Thoracic aorta (tissue), 2 donors: ENCODE data around the gene S100A8. TPM values are rescaled to one million over a fixed set of nuclear protein-coding genes. Genes with fewer than 3 reads are reported as not detected.

Experiments used
- ATAC-seq: fragments of 150-250 bp; one replicate; pipeline ENCODE4 v1.8.0; 2017; ENCODE audit warnings: low read depth; ENCODE audit not compliant: insufficient number of reproducible peaks, low FRiP score
- DNase-seq: peaks from one replicate; pipeline ENCODE4 v3.0.0-alpha.2; 2020; ENCODE audit warnings: low spot score
- H3K27ac ChIP-seq, 2 donors: fragments of 200-600 bp; sonication (generic); 1 replicate in 1 of 2; 2 replicates in 1 of 2; pipeline ENCODE4 v1.5.1; 2016; ENCODE audit warnings: mild to moderate bottlenecking in 2 of 2, moderate library complexity in 2 of 2
- H3K27me3 ChIP-seq: fragments of 200-600 bp; sonication (generic); replicated peaks from 2 replicates; pipeline ENCODE4 v1.6.0; 2016; ENCODE audit warnings: mild to moderate bottlenecking; ENCODE audit not compliant: insufficient read depth
- H3K36me3 ChIP-seq: fragments of 200-600 bp; sonication (generic); one replicate; pipeline ENCODE4 v1.5.1; 2016
- H3K4me1 ChIP-seq, 2 donors: fragments of 200-600 bp; sonication (generic); 1 replicate in 1 of 2; 2 replicates in 1 of 2; pipeline versions ENCODE4 v1.5.1 to v1.6.0; 2016; ENCODE audit warnings: low read depth in 2 of 2, mild to moderate bottlenecking in 1 of 2; ENCODE audit not compliant: control insufficient read depth in 1 of 2
- H3K4me3 ChIP-seq: fragments of 200-600 bp; sonication (generic); 2 replicates; pipeline ENCODE4 v1.5.1; 2016; ENCODE audit warnings: mild to moderate bottlenecking
- H3K9me3 ChIP-seq: fragments of 200-600 bp; sonication (generic); 2 replicates; pipeline ENCODE4 v1.5.1; 2016
- CTCF ChIP-seq: fragments of 200-600 bp; sonication (generic); IDR thresholded peaks from one replicate; pipeline ENCODE4 v1.5.1; 2019; ENCODE audit warnings: antibody characterized with exemption
- total RNA-seq, 2 donors: library from RNA; depleted of rRNA; stranded (reverse); fragments of >200 nt; gene quantifications; one replicate each; pipeline versions ENCODE4 v1.1.0 to v1.2.3, GENCODE V29; 2016

The S100A8 gene
- total RNA-seq, 2 donors from 2014 or later: 31.5 to 95.4 TPM

- DNase-seq (no peak), ATAC-seq (no peak)
- H3K9me3 ChIP-seq: no peaks in the 10 kb centered on the region
- H3K36me3 ChIP-seq: no peaks in the 10 kb centered on the region
- no peak overlapping the region for H3K4me3 ChIP-seq
- no peak for TF ChIP-seq CTCF
- no peak overlapping the region for H3K27ac ChIP-seq
- no peaks in the 10 kb centered on the region for H3K4me1 ChIP-seq
- H3K27me3 ChIP-seq: no peaks in the 10 kb centered on the region
These were observed 49.4 kb downstream of the S100A8 start for GRCh38 chr1:153341431-153341934.

- TF ChIP-seq CTCF: no peak
- no peak overlapping the region for H3K4me3 ChIP-seq
- H3K27me3 ChIP-seq: no peaks in the 10 kb centered on the region
- no peaks in the 10 kb centered on the region for H3K9me3 ChIP-seq
- H3K4me1 ChIP-seq: no peaks in the 10 kb centered on the region
- H3K27ac ChIP-seq: no peak overlapping the region
- no peaks in the 10 kb centered on the region for H3K36me3 ChIP-seq
- DNase-seq: no peak
- ATAC-seq: no peak
These were observed 50.5 kb downstream of the S100A8 start for GRCh38 chr1:153340356-153340755.

Other genes starting within 250 kb of the S100A8 start
- not detected for gene SPRR2G, start 240.2 kb downstream of the S100A8 start, total RNA-seq
- gene LELP1, start 187.6 kb downstream of the S100A8 start, total RNA-seq: not detected
- not detected for gene PRR9, start 173.5 kb downstream of the S100A8 start, total RNA-seq
- gene LORICRIN, start 131.4 kb downstream of the S100A8 start, total RNA-seq: not detected
- not detected for gene PGLYRP3, start 78.1 kb downstream of the S100A8 start, total RNA-seq
- gene PGLYRP4, start 42.2 kb downstream of the S100A8 start, total RNA-seq: not detected
- gene S100A9, start 33.2 kb downstream of the S100A8 start, total RNA-seq: 100 to 1,000 TPM; 138 to 478 TPM
- gene S100A12, start 15.5 kb downstream of the S100A8 start, total RNA-seq: 10 to 100 TPM in 1 of 2 donors, not detected in 1; 22.5 TPM
- not detected for gene S100A7A, start 25.4 kb upstream of the S100A8 start, total RNA-seq
- gene S100A7, start 69.6 kb upstream of the S100A8 start, total RNA-seq: not detected
- 100 to 1,000 TPM; 367 to 608 TPM for gene S100A6, start 144.9 kb upstream of the S100A8 start, total RNA-seq
- gene S100A5, start 149.9 kb upstream of the S100A8 start, total RNA-seq: not detected
- gene S100A4, start 154.7 kb upstream of the S100A8 start, total RNA-seq: 1,000 to 10,000 TPM in 1 of 2 donors, 100 to 1,000 TPM in 1; 514 to 1,429 TPM
- 10 to 100 TPM in 1 of 2 donors, 1 to 10 TPM in 1; 3.1 to 25.0 TPM for gene S100A3, start 158.2 kb upstream of the S100A8 start, total RNA-seq
- 1 to 10 TPM; 1.1 to 2.9 TPM for gene S100A2, start 174.8 kb upstream of the S100A8 start, total RNA-seq
- 10 to 100 TPM; 81.1 to 82.3 TPM for gene S100A16, start 222.1 kb upstream of the S100A8 start, total RNA-seq
- 1 to 10 TPM; 4.2 to 4.9 TPM for gene S100A14, start 225.3 kb upstream of the S100A8 start, total RNA-seq
- gene S100A13, start 236.4 kb upstream of the S100A8 start, total RNA-seq: 10 to 100 TPM; 64.2 to 82.9 TPM
- gene S100A1, start 237.4 kb upstream of the S100A8 start, total RNA-seq: not detected
- 10 to 100 TPM; 39.0 to 78.0 TPM for gene CHTOP, start 243.0 kb upstream of the S100A8 start, total RNA-seq